ENCODE results near the gene ZCCHC8.
"Not testable (repeated sequence)": the region's sequence is repeated elsewhere in the genome, so short reads cannot be mapped to it uniquely, and the experiment has no call there.

DNA sequence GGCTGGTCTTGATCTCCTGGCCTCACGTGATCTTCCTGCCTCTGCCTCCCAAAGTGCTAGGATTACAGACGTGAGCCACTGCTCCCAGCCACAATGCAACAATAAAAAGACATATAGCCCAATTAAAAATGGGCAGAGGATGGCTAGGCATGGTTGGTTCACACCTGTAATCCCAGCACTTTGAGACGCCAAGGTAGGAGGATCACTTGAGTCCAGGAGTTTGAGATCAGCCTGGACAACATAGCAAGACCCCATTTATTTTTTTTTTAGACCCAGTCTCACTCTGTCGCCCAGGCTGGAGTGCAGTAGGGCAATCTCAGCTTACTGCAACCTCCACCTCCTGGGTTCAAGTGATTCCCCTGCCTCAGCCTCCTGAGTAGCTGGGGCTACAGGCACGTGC, 56.7 kb downstream of the ZCCHC8 start:
- TF ChIP-seq, protein P1, sequence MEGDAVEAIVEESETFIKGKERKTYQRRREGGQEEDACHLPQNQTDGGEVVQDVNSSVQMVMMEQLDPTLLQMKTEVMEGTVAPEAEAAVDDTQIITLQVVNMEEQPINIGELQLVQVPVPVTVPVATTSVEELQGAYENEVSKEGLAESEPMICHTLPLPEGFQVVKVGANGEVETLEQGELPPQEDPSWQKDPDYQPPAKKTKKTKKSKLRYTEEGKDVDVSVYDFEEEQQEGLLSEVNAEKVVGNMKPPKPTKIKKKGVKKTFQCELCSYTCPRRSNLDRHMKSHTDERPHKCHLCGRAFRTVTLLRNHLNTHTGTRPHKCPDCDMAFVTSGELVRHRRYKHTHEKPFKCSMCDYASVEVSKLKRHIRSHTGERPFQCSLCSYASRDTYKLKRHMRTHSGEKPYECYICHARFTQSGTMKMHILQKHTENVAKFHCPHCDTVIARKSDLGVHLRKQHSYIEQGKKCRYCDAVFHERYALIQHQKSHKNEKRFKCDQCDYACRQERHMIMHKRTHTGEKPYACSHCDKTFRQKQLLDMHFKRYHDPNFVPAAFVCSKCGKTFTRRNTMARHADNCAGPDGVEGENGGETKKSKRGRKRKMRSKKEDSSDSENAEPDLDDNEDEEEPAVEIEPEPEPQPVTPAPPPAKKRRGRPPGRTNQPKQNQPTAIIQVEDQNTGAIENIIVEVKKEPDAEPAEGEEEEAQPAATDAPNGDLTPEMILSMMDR (IDR thresholded peaks at IDR 0.05; ENCODE audit: extremely low read depth in 1 of 2, insufficient read depth in 1 of 2, low read depth in 1 of 2, low read length in 2 of 2), result not testable (repeated sequence)
- TF ChIP-seq EZH2 (IDR thresholded peaks at IDR 0.05; ENCODE audit: borderline replicate concordance, low read depth, low read length, severe bottlenecking); POLR2A (IDR thresholded peaks at IDR 0.05; ENCODE audit: low read depth, low read length); JUN (IDR thresholded peaks at IDR 0.05; ENCODE audit: borderline replicate concordance, insufficient read depth, insufficient read length, low read depth); POLR2AphosphoS5 (IDR thresholded peaks at IDR 0.05; ENCODE audit: insufficient read depth, low read depth, low read length); MYC (IDR thresholded peaks at IDR 0.05; ENCODE audit: low read depth, low read length): not testable (repeated sequence)
- TF ChIP-seq, protein P2, sequence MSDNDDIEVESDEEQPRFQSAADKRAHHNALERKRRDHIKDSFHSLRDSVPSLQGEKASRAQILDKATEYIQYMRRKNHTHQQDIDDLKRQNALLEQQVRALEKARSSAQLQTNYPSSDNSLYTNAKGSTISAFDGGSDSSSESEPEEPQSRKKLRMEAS (IDR thresholded peaks at IDR 0.05; ENCODE audit: insufficient read depth, insufficient read length), result not testable (repeated sequence)
